ENCODE results near the gene SST. TPM values are rescaled to one million over a fixed set of nuclear protein-coding genes. Genes with fewer than 3 reads are reported as not detected.

Gene SST
- polyA plus RNA-seq, 3 donors: not detected

- no peak overlapping the region for H3K4me3 ChIP-seq (replicated peaks in 1 of 3; ENCODE audit: low read depth in 2 of 3, low read length in 3 of 3)
- H3K9me3 ChIP-seq (replicated peaks in 1 of 2; ENCODE audit: control insufficient read depth in 1 of 2, insufficient read depth in 1 of 2, low read length in 2 of 2): no peaks in the 10 kb centered on the region
- peaks cover 31 to 37% of the 10 kb centered on the region in 2 donors for H3K36me3 ChIP-seq (replicated peaks in 1 of 2; ENCODE audit: control insufficient read depth in 1 of 2, insufficient read depth in 2 of 2, low read length in 2 of 2)
- H4K20me1 ChIP-seq (ENCODE audit: insufficient read depth, low read length): peaks cover 38% of the 10 kb centered on the region
- H3K27ac ChIP-seq (ENCODE audit: low read depth in 1 of 2, low read length in 2 of 2): no peak overlapping the region
- Mint-ChIP-seq H3K27ac (no peak overlapping the region), H3K4me1 (peaks cover 7% of the 10 kb centered on the region), H3K4me3 (no peak overlapping the region), H3K36me3 (peaks cover 34 to 38% of the 10 kb centered on the region in 2 donors), H3K9me3 (no peaks in the 10 kb centered on the region), H3K27me3 (ENCODE audit: low read depth in 3 of 3) (no peaks in the 10 kb centered on the region)
- H2AFZ ChIP-seq (ENCODE audit: insufficient read depth, low read depth, low read length, poor library complexity, severe bottlenecking): no peak overlapping the region
- DNase-seq: peak in 1 of 3 donors; percentile 21
- intact Hi-C loops (cut with micrococcal nuclease): loop anchor here (5.0 to 10.0 kb wide), 2 partner anchors 402 to 404 kb away; no protein-coding TSS in a partner anchor
- WGBS (ENCODE audit: insufficient coverage): 63% methylated on average over 3 of the region's 5 CpGs
- no peaks in the 10 kb centered on the region for H3K79me2 ChIP-seq (ENCODE audit: insufficient read depth, low read length)
- H3K4me1 ChIP-seq (ENCODE audit: control insufficient read depth in 1 of 2, insufficient read depth in 2 of 2, low read length in 2 of 2): no peaks in the 10 kb centered on the region
- no peak overlapping the region for H3K4me2 ChIP-seq (replicated peaks; ENCODE audit: extremely low read depth, low read length, poor library complexity, severe bottlenecking)
- no peaks in the 10 kb centered on the region for H3K27me3 ChIP-seq (ENCODE audit: control insufficient read depth in 2 of 2, insufficient read depth in 2 of 2, low read length in 2 of 2)
- TF ChIP-seq, protein P1, sequence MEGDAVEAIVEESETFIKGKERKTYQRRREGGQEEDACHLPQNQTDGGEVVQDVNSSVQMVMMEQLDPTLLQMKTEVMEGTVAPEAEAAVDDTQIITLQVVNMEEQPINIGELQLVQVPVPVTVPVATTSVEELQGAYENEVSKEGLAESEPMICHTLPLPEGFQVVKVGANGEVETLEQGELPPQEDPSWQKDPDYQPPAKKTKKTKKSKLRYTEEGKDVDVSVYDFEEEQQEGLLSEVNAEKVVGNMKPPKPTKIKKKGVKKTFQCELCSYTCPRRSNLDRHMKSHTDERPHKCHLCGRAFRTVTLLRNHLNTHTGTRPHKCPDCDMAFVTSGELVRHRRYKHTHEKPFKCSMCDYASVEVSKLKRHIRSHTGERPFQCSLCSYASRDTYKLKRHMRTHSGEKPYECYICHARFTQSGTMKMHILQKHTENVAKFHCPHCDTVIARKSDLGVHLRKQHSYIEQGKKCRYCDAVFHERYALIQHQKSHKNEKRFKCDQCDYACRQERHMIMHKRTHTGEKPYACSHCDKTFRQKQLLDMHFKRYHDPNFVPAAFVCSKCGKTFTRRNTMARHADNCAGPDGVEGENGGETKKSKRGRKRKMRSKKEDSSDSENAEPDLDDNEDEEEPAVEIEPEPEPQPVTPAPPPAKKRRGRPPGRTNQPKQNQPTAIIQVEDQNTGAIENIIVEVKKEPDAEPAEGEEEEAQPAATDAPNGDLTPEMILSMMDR (IDR thresholded peaks at IDR 0.05): no peak
- no peak overlapping the region for H3K9ac ChIP-seq (ENCODE audit: insufficient read depth, low read length, poor library complexity, severe bottlenecking)
Observed at GRCh38 chr3:187718802-187719201, 48.6 kb upstream of the SST start.

GRCh38 chr3:187717572-187717971 lies 47.4 kb upstream of the SST start:
- H3K4me2 ChIP-seq (replicated peaks; ENCODE audit: extremely low read depth, low read length, poor library complexity, severe bottlenecking): no peak overlapping the region
- H3K4me1 ChIP-seq (ENCODE audit: control insufficient read depth in 1 of 2, insufficient read depth in 2 of 2, low read length in 2 of 2): no peaks in the 10 kb centered on the region
- no peak overlapping the region for H2AFZ ChIP-seq (ENCODE audit: insufficient read depth, low read depth, low read length, poor library complexity, severe bottlenecking)
- 100% methylated on average over 1 of the region's 1 CpG for WGBS (ENCODE audit: insufficient coverage)
- no peaks in the 10 kb centered on the region for H3K9me3 Mint-ChIP-seq
- peaks cover 22 to 26% of the 10 kb centered on the region in 2 donors for H3K36me3 Mint-ChIP-seq
- no peak for DNase-seq
- H3K4me3 Mint-ChIP-seq: no peak overlapping the region
- peaks cover 25% of the 10 kb centered on the region for H4K20me1 ChIP-seq (ENCODE audit: insufficient read depth, low read length)
- no peak overlapping the region for H3K4me3 ChIP-seq (replicated peaks in 1 of 3; ENCODE audit: low read depth in 2 of 3, low read length in 3 of 3)
- H3K27me3 ChIP-seq (ENCODE audit: control insufficient read depth in 2 of 2, insufficient read depth in 2 of 2, low read length in 2 of 2): no peaks in the 10 kb centered on the region
- no peaks in the 10 kb centered on the region for H3K79me2 ChIP-seq (ENCODE audit: insufficient read depth, low read length)
- no peak overlapping the region for H3K27ac Mint-ChIP-seq
- H3K4me1 Mint-ChIP-seq: peaks cover 7% of the 10 kb centered on the region
- intact Hi-C loops (cut with micrococcal nuclease): loop anchor here (5.0 to 10.0 kb wide), 2 partner anchors 400 to 403 kb away; no protein-coding TSS in a partner anchor
- H3K9me3 ChIP-seq (replicated peaks in 1 of 2; ENCODE audit: control insufficient read depth in 1 of 2, insufficient read depth in 1 of 2, low read length in 2 of 2): no peaks in the 10 kb centered on the region
- H3K27ac ChIP-seq (ENCODE audit: low read depth in 1 of 2, low read length in 2 of 2): no peak overlapping the region
- no peaks in the 10 kb centered on the region for H3K27me3 Mint-ChIP-seq (ENCODE audit: low read depth in 3 of 3)
- H3K36me3 ChIP-seq (replicated peaks in 1 of 2; ENCODE audit: control insufficient read depth in 1 of 2, insufficient read depth in 2 of 2, low read length in 2 of 2): peaks cover 19 to 25% of the 10 kb centered on the region in 2 donors
- TF ChIP-seq, protein P1 (IDR thresholded peaks at IDR 0.05): no peak
- no peak overlapping the region for H3K9ac ChIP-seq (ENCODE audit: insufficient read depth, low read length, poor library complexity, severe bottlenecking)
